A673 (cell line): ENCODE measurements around the gene C3. TPM values are rescaled to one million over a fixed set of nuclear protein-coding genes. Genes with fewer than 3 reads are reported as not detected.

Source experiments
- BruUV-seq: library from RNA; stranded (reverse); fragments of 400-500 nt; replicated peaks from 2 replicates; lab custom pipeline; 2021; lab: Mats Ljungman, UMichigan
- CTCF ChIA-PET: fragments of 300-600 bp; sonication (Branson Sonifier 250); formaldehyde crosslinking; loops from one replicate; lab custom pipeline; 2022; ENCODE audit warnings: antibody characterized with exemption; lab: Charles Lee
- POLR2A ChIA-PET: fragments of 300-600 bp; sonication (Branson Sonifier 250); formaldehyde crosslinking; loops from one replicate; lab custom pipeline; 2022; ENCODE audit warnings: antibody characterized with exemption; ENCODE audit not compliant: low non-redundant PET; lab: Charles Lee
- DNase-seq: peaks from one replicate; pipeline ENCODE4 v3.0.0-alpha.2; 2015; ENCODE audit warnings: low spot score
- H3K27ac ChIP-seq: fragments of 200-600 bp; sonication (generic); 2 replicates; pipeline ENCODE4 v1.5.1; 2016; ENCODE audit warnings: mixed run types, low read depth, mild to moderate bottlenecking, mixed read lengths, antibody characterized with exemption, low read length; ENCODE audit not compliant: poor library complexity, severe bottlenecking
- H3K27me3 ChIP-seq: fragments of 200-600 bp; sonication (generic); replicated peaks from 2 replicates; pipeline ENCODE4 v1.6.1; 2017; ENCODE audit warnings: mixed run types, low read depth, mild to moderate bottlenecking, mixed read lengths, antibody characterized with exemption, low read length; ENCODE audit not compliant: insufficient read depth, poor library complexity
- H3K36me3 ChIP-seq: fragments of 200-600 bp; sonication (generic); 2 replicates; pipeline ENCODE4 v1.6.1; 2016; ENCODE audit warnings: mixed run types, mild to moderate bottlenecking, mixed read lengths, antibody characterized with exemption, low read length; ENCODE audit not compliant: insufficient read depth, poor library complexity, severe bottlenecking
- H3K4me1 ChIP-seq: fragments of 200-600 bp; sonication (generic); 2 replicates; pipeline ENCODE4 v1.6.1; 2017; ENCODE audit warnings: mixed run types, mild to moderate bottlenecking, mixed read lengths, antibody characterized with exemption, low read length; ENCODE audit not compliant: insufficient read depth, poor library complexity, severe bottlenecking
- H3K4me3 ChIP-seq: fragments of 200-600 bp; sonication (generic); 2 replicates; pipeline ENCODE4 v1.5.1; 2016; ENCODE audit warnings: low read depth, mixed run types, mild to moderate bottlenecking, mixed read lengths, low read length; ENCODE audit not compliant: poor library complexity, severe bottlenecking
- H3K9me3 ChIP-seq: fragments of 200-600 bp; sonication (generic); 2 replicates; pipeline ENCODE4 v1.6.1; 2016; ENCODE audit warnings: mixed run types, low read depth, mild to moderate bottlenecking, mixed read lengths, antibody characterized with exemption, low read length; ENCODE audit not compliant: poor library complexity, severe bottlenecking
- EZH2 ChIP-seq: fragments of 200-600 bp; sonication (generic); IDR thresholded peaks from 2 replicates; pipeline ENCODE4 v1.6.1; 2017; ENCODE audit warnings: borderline replicate concordance, low read depth, mild to moderate bottlenecking, mixed read lengths, antibody characterized with exemption, low read length; ENCODE audit not compliant: poor library complexity, severe bottlenecking
- intact Hi-C: fragments of 100-400 bp; cut with micrococcal nuclease; formaldehyde crosslinking; loops from one replicate; pipeline ENCODE4 v1.10.0; 2022; ENCODE audit not compliant: unreplicated experiment
- total RNA-seq: library from RNA; stranded (reverse); gene quantifications from 2 replicates; pipeline ENCODE4 v1.2.3, GENCODE V29; 2021
- TF ChIP-seq, protein P1 (sequence below): fragments of 300-800, 200-600 bp; sonication (generic); conservative IDR thresholded peaks from 2 replicates; pipeline ENCODE4 v1.5.1; 2017; ENCODE audit warnings: low read depth, mild to moderate bottlenecking, antibody characterized with exemption, low read length, moderate library complexity, mixed read lengths

C3 gene
- total RNA-seq, 1 experiment from 2014 or later: 1.8 TPM

DNA sequence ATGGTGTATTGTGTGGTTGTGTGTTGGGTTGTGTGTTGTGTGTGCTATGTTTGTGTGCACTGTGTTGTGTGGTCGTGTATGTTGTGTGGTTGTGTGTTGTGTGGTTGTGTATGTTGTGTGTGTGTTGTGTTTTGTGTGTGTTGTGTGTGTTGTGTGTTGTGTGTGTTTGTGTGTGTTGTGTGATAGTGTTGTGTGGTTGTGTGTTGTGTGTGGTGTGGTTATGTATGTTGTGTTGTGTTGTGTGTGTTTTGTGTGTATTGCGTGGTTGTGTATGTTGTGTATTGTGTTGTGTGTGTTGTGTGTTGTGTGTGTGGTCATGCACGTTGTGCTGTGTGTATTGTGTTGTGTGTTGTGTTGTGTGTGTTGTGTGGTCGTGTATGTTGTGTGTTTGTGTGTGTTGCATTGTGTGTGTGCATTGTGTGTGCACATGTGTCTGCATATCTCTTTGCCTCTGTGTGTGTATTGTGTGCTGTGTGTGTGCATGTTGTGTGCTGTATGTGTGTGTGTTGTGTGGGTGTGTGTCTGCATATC is 2.9 kb downstream of the C3 start:
- intact Hi-C loops: no loop called here
- no TSS peak for BruUV-seq

DNA sequence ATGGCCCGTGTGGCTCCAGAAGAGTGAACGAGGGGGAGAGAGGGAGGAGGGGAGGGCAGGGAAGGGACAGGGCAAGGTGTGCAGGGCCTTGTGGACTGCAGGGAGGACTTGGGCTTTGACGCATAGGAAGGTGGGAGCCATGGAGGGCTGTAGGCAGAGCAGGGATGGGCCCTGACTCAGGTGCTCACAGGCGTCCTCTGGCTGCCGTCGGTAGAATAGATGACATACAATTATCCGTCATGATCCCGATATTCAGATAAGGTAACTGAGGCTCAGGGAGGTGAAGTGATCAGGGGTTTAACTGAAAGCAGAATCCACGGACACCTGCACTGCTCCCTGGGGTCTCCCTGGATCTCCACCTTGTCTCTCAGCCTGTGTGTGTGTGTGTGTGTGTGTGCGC is 3.4 kb downstream of the C3 start:
- CTCF ChIA-PET: interaction anchor here (0.8 kb wide), 1 partner anchor 22 kb away, joined by 3 read pairs; no protein-coding TSS in a partner anchor
- intact Hi-C loops: no loop called here
- BruUV-seq: no TSS peak
- no peak for TF ChIP-seq EZH2
- TF ChIP-seq, protein P1, sequence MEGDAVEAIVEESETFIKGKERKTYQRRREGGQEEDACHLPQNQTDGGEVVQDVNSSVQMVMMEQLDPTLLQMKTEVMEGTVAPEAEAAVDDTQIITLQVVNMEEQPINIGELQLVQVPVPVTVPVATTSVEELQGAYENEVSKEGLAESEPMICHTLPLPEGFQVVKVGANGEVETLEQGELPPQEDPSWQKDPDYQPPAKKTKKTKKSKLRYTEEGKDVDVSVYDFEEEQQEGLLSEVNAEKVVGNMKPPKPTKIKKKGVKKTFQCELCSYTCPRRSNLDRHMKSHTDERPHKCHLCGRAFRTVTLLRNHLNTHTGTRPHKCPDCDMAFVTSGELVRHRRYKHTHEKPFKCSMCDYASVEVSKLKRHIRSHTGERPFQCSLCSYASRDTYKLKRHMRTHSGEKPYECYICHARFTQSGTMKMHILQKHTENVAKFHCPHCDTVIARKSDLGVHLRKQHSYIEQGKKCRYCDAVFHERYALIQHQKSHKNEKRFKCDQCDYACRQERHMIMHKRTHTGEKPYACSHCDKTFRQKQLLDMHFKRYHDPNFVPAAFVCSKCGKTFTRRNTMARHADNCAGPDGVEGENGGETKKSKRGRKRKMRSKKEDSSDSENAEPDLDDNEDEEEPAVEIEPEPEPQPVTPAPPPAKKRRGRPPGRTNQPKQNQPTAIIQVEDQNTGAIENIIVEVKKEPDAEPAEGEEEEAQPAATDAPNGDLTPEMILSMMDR: peak; percentile 28; the same call in 1 of the 2 replicates
- H3K36me3 ChIP-seq: no peaks in the 10 kb centered on the region
- H3K9me3 ChIP-seq: no peaks in the 10 kb centered on the region
- H3K27me3 ChIP-seq: no peaks in the 10 kb centered on the region
- no peak overlapping the region for H3K4me3 ChIP-seq
- DNase-seq: no peak
- no peaks in the 10 kb centered on the region for H3K4me1 ChIP-seq
- H3K27ac ChIP-seq: no peak overlapping the region
- POLR2A ChIA-PET: no interaction called here

More for the DNA sequence above, 2.9 kb downstream of the C3 start:
- Histone ChIP-seq H3K27me3 (no peaks in the 10 kb centered on the region), H3K9me3 (no peaks in the 10 kb centered on the region), H3K4me1 (no peaks in the 10 kb centered on the region), H3K4me3 (no peak overlapping the region), H3K27ac (no peak overlapping the region), H3K36me3 (no peaks in the 10 kb centered on the region)
- no peak for TF ChIP-seq EZH2
- TF ChIP-seq, protein P1: no peak
- DNase-seq: no peak
- POLR2A ChIA-PET: no interaction called here
- CTCF ChIA-PET: no interaction called here

DNA sequence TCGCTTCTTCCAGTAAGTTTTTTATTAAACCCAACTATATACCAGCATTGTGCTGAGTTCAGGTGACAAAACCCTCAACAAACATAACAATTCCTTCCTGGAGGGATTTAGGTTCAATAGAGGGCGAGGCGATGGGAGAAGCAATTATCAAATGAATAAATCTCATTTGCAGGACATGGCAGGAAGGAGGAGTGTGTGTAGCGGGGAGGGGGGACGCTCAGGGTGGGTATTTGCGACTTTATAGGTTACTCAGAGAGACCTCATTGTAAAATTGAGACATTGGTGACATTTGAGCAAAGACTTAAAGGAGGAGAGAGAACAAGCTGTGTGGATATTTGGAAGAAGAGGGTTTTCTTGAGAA is 3.9 kb downstream of the C3 start:
- POLR2A ChIA-PET: no interaction called here

More for the DNA sequence above, 3.9 kb downstream of the C3 start:
- BruUV-seq: no TSS peak
- CTCF ChIA-PET: interaction anchor here (0.8 kb wide), 1 partner anchor 21 kb away, joined by 3 read pairs; no protein-coding TSS in a partner anchor
- no peak overlapping the region for H3K27ac ChIP-seq
- TF ChIP-seq, protein P1: no peak
- no peak for TF ChIP-seq EZH2
- H3K27me3 ChIP-seq: no peaks in the 10 kb centered on the region
- H3K9me3 ChIP-seq: no peaks in the 10 kb centered on the region
- DNase-seq: no peak
- intact Hi-C loops: no loop called here
- H3K4me3 ChIP-seq: no peak overlapping the region
- no peaks in the 10 kb centered on the region for H3K4me1 ChIP-seq
- H3K36me3 ChIP-seq: no peaks in the 10 kb centered on the region
